GM12801 (cell line): ENCODE data around the gene NUPR1.

Experiments
- TF ChIP-seq, protein P1 (sequence below): IDR thresholded peaks from one replicate; pipeline ENCODE4 v1.5.1; 2011; ENCODE audit warnings: control low read depth; ENCODE audit not compliant: insufficient read length; ENCODE audit errors: extremely low read depth

Gene NUPR1

DNA sequence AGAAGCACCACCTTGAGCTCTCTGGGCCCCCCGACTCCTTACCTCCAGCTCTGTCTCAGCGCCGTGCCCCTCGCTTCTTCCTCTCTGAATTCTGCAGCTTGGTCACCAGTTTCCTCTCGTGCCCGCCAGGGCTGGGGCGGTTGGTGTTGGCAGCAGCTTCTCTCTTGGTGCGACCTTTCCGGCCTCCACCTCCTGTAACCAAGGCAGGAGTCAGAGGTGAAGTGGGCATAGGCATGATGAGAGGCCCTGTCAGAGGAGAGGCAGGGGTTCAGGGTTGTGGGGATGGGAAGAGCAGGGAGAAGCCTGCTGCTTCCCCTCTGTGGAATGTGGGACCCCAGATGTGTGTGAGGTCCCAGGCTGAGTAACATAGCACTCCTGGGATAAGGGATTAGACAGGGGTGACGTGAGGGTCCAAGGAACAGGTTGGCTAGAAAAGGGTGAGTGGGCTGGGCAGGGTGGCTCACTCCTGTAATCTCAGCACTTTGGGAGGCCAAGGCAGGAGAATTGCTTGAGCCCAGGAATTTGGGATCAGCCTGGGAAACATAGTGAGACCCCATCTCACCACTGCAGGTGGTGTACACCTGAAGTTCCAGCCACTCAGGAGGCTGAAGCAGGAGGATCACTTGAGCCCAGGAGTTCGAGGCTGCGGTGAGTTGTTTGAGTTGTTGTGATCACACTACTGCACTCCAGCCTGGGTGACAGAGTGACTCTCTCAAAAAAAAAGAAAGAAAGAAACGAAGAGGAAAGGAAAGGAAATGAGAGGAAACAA is 626 bp downstream of the NUPR1 start:
- TF ChIP-seq, protein P1, sequence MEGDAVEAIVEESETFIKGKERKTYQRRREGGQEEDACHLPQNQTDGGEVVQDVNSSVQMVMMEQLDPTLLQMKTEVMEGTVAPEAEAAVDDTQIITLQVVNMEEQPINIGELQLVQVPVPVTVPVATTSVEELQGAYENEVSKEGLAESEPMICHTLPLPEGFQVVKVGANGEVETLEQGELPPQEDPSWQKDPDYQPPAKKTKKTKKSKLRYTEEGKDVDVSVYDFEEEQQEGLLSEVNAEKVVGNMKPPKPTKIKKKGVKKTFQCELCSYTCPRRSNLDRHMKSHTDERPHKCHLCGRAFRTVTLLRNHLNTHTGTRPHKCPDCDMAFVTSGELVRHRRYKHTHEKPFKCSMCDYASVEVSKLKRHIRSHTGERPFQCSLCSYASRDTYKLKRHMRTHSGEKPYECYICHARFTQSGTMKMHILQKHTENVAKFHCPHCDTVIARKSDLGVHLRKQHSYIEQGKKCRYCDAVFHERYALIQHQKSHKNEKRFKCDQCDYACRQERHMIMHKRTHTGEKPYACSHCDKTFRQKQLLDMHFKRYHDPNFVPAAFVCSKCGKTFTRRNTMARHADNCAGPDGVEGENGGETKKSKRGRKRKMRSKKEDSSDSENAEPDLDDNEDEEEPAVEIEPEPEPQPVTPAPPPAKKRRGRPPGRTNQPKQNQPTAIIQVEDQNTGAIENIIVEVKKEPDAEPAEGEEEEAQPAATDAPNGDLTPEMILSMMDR, result no peak

DNA sequence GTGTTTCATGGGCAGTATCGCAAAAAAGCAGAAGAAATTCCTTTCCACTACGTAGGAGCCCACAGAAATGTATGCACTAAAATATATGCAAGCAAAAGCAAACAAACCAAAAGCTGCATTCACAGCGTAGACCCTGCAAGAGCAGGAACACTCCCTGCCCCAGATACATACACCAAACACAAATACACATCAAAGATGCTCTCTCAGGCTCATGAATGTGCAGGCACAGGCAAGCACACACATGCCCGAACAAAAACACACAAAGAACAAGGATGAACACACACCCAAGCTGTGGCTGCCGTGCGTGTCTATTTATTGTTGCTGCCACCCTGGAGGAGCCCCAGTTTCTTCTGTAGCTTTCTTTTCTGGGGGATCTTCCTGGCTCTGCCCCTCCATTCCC is 1.7 kb downstream of the NUPR1 start:
- TF ChIP-seq, protein P1, result no peak

DNA sequence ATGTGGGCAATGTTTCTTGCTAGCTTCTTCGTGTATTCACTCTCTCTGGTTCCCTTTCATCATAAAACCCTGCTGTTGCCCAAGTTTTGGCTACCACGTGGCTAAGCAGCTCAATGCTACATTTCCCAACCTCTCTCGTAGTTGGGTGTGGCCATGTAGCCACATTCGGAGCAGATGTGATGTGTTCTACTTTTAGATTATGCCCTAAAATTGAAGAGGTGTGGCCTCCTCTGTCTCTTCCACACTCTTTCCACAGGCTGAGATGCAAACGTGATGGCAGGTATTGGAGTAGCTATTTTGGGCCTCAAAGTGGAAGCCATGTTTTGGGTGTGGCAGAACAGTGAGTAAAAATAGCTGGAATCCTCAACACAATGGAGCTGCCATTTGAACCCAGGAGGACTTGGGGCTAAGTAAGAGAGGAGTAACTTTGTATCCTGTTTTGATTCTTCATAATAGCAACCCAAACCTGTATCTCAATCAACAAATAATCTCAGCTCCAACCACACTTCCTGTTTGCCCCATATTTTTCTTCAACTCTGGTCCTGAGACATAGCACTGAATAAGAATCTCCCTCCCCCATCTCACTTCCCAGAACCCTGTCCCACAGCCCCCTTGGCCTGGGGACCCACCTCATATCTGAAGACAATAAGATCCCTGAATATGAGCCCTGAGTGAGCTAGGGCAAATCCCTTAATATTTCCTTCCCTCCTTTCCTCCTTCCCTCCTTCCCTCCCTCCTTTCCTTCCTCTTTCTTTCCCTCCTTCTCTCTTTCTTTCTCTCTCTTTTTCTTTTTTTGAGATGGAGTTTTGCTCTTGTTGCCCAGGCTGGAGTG is 4.0 kb downstream of the NUPR1 start:
- TF ChIP-seq, protein P1, result no peak

DNA sequence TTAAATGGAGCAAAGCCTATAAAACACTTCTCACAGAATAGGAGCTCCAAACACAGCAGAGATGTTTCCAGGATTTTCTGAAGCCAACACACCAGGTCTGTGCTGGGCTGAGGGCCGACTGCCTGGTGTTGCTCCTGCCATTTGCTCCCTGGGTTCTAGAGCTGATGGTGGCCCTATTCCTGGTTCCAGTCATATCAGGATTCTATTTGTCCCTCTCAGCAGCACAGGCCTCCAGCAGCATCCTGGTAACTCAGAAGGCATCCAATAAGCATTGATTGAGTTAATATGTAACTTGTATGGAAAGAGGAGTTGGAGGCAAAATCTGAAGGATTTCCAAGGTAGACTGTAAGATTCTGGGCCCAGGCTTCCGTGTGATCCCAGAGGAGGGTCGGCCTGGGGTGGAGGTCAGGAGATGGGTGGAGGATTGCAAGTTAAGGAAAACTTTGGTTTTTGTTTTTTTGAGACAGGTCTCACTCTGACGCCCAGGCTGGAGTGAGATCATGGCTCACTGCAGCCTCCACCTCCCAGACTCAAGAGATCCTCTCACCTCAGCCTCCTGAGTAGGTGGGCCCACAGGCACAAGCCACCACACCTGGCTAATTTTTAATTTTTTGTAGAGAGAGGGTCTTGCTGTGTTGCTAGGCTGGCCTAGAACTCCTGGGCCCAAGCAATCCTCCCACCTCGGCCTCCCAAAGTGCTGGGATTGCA is 5.7 kb downstream of the NUPR1 start:
- TF ChIP-seq, protein P1, result no peak

DNA sequence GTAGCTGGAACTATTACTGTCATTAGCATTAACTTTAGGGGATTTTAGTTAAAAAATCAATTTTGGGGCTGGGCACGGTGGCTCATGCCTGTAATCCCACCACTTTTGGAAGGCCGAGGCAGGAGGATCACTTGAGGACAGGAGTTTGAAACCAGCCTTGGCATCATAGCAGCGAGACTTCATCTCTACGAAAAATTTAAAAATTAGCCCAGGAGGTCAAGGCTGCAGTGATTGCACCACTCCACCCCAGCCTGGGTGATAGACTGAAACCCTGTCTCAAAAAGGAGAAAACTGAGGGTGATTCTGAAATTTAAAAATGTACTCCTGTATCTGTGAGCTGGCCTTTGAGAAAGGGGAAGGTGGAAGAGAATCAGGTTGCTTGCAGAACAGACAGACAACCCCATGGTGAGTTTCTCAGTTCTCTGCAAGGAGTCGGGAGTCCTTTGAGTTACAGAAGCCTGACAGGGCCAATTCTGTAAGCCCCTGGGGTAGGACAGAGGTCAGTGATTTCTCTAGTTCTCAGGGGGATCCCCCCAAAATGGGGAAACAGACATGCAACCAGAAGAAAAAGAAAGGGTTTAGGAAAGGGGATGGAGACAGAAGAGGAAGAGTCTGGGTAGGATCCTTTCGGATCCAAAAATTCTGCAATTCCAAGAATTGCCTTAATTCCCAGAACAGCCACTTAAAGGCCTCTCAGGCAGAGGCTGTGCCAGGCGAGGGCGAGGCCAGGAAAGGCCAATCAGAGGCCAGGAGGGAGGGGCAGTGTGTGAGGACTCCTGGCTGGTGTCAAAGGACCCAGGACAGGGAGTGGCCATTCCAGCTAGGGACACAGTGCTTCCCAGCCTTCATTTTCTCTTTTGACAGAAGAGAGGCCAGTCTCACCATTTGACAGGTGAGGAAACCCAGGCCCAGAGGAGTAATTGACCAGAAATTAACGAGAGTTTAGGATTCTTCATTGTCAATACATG is 6.7 kb downstream of the NUPR1 start:
- TF ChIP-seq, protein P1, result no peak

DNA sequence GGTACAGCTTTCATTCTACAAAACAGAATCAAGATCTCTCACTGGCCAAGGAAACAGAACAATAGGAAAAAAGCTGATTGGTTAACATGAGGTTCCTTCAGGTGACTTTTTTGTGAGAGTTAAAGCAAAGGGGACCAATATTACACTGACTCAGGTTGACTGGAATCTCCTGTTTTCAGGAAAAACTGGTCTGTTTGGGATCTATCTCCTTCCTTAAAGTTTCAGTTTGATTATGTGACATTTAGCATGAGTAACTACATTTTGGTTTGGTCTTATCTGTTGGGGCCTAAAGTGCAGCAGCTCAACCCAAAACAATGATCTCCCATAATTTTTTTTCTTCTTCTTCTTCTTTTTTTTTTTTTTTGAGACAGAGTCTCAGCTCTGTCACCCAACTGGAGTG is 9.7 kb downstream of the NUPR1 start:
- TF ChIP-seq, protein P1, result no peak
